ENCODE measurements around the gene GLI1. TPM values are rescaled to one million over a fixed set of nuclear protein-coding genes. Genes with fewer than 3 reads are reported as not detected.

GLI1 gene
- total RNA-seq, 1 donor from 2014 or later, result 1.4 TPM

DNA sequence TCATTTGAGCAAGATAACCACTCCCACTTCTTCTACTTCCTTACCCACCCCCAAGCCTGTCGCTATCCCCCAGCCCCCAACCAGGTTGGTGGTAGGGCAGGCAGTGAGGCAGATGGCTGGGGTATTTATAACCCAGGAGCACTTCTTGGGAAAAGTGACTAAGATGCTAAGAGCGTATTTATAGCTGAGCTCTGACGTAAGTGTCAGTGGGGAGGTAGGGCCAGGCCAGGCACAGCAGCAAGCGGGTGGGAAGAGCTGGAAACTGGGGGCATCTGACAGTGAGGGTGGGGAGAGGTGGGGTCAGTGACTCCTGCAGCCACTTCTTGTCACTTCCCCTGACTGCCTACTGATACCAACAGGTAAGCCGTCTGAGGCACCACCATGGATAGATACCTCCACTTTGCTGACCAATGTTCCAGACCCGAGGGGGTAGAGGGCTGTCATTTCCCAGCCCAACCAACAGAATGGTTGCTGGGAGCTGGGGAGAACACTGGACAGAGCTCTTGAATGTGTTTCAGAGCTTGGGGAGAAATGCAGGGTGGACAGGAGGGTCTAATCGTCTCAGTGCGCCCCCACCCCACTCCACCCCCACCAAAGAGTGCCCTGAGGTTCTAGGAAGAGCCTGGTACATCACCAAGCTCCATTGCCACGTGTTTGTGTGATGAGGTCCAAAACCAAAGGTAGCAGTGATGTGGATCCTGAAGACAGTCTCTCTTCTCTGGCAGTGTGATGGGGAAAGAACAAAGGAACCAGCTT lies 7.2 kb upstream of the GLI1 start:
- intact Hi-C loops (cut with DNase I), result loop anchor here (5.0 to 10.0 kb wide), 2 partner anchors 145 to 188 kb away; no protein-coding TSS in a partner anchor
- TF ChIP-seq, protein P1, sequence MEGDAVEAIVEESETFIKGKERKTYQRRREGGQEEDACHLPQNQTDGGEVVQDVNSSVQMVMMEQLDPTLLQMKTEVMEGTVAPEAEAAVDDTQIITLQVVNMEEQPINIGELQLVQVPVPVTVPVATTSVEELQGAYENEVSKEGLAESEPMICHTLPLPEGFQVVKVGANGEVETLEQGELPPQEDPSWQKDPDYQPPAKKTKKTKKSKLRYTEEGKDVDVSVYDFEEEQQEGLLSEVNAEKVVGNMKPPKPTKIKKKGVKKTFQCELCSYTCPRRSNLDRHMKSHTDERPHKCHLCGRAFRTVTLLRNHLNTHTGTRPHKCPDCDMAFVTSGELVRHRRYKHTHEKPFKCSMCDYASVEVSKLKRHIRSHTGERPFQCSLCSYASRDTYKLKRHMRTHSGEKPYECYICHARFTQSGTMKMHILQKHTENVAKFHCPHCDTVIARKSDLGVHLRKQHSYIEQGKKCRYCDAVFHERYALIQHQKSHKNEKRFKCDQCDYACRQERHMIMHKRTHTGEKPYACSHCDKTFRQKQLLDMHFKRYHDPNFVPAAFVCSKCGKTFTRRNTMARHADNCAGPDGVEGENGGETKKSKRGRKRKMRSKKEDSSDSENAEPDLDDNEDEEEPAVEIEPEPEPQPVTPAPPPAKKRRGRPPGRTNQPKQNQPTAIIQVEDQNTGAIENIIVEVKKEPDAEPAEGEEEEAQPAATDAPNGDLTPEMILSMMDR (IDR thresholded peaks at IDR 0.05), result no peak
- Histone ChIP-seq H3K27me3 (no peaks in the 10 kb centered on the region), H3K36me3 (no peaks in the 10 kb centered on the region), H3K9me3 (no peaks in the 10 kb centered on the region), H3K27ac (no peak overlapping the region), H3K4me1 (no peaks in the 10 kb centered on the region), H3K4me3 (no peak overlapping the region)
- no peak for DNase-seq
- no peak for ATAC-seq

DNA sequence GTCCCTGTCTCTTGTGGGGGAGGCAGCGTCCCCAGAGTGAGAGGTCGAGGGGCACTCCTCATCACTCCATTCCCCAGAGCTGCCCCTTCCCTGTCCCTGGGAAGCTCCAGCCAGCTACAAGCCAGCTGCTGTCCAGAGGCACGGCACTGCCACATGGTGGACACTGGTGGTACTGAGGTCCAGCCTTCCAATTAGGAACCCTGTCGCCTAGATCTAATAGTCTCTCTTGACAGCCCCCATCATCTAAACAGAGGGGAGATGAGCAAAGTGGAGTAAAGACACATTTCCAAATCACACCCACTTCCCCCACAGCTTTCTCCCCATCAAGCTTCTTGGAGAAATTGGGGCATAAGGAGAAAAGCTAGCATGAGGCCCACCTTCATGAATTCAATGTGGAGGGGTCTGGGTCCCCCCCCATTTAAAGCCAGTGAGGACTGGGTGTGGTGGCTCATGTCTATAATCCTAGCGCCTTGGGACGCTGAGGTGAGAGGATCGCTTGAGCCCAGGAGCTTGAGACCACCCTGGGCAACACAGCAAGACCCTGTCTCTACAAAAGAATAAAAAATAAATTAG lies 6.6 kb upstream of the GLI1 start:
- no peaks in the 10 kb centered on the region for H3K36me3 ChIP-seq
- intact Hi-C loops (cut with DNase I), result loop anchor here (5.0 to 10.0 kb wide), 2 partner anchors 146 to 188 kb away; no protein-coding TSS in a partner anchor
- no peaks in the 10 kb centered on the region for H3K4me1 ChIP-seq
- no peaks in the 10 kb centered on the region for H3K27me3 ChIP-seq
- no peak overlapping the region for H3K4me3 ChIP-seq
- no peaks in the 10 kb centered on the region for H3K9me3 ChIP-seq
- DNase-seq, result peak; percentile 85
- TF ChIP-seq, protein P1 (IDR thresholded peaks at IDR 0.05), result peak; percentile 90
- H3K27ac ChIP-seq, result no peak overlapping the region
- peak; percentile 91 for ATAC-seq

DNA sequence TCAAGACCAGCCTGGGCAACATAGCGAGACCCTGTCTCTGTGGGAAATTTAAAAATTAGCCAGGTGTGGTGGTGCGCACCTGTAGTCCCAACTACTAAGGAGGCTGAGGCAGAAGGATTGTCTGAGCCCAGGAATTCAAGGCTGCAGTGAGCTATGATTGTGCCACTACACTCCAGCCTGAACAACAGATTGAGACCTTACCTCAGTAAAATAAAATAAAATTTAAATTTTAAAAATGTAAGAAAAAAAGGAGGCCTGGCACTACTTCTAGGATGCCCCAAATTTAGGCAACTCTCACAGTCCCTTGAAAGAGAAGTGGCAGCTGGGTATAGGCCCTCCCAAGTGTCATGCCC lies 5.4 kb upstream of the GLI1 start:
- no peaks in the 10 kb centered on the region for H3K27me3 ChIP-seq
- DNase-seq (no peak), ATAC-seq (no peak)
- H3K4me1 ChIP-seq, result peaks cover 6% of the 10 kb centered on the region
- intact Hi-C loops (cut with DNase I), result loop anchor here (5.0 to 10.0 kb wide), 2 partner anchors 147 to 189 kb away; no protein-coding TSS in a partner anchor
- no peaks in the 10 kb centered on the region for H3K9me3 ChIP-seq
- H3K27ac ChIP-seq, result no peak overlapping the region
- no peaks in the 10 kb centered on the region for H3K36me3 ChIP-seq
- TF ChIP-seq, protein P1 (IDR thresholded peaks at IDR 0.05), result no peak
- no peak overlapping the region for H3K4me3 ChIP-seq

DNA sequence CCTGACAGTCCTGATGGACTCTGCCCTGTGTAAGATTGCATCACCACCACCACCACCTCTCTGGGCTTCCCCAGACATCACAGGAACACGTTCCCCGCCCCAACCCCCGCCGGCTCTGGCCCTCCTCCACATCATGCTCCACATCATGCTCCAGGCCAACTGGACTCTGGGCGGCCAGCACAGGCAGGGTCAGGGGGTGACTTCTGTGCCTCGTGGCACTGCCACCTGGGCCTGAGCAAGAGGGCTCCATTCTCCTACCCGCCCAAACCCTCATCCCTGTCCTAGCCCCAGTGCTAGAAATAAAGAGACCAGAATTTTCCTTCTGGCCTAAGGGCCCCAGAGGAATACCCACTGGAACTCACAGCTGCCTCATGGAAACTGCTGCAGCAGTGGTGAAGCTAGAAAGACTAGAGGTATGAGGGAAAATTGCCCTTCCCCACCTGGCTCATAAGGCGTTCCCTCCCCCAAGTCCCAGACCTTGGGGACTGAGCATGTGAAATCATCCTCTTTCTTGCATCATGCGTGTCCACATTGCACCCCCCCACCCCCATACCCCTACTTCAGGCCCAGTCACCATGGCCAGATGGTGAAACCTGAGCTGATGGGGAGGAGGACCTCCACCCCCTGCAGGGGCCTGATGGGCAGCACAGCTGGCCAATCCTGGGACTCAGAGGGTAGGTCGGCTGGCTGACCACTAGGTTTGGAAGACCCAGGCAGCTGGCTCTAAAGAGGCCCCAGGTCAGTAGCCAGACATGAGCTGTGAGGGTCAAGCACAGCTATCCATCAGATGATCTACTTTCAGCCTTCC lies 4.8 kb upstream of the GLI1 start, which contains the start of gene INHBE:
Gene INHBE, plus strand, starts transcription at position 742 of the 808 bp plus-strand sequence. CDS start 230 bp downstream, outside the sequence.
- Histone ChIP-seq H3K4me1 (peaks cover 6% of the 10 kb centered on the region), H3K36me3 (no peaks in the 10 kb centered on the region), H3K27me3 (no peaks in the 10 kb centered on the region), H3K4me3 (no peak within 1 kb of the TSS), H3K9me3 (no peaks in the 10 kb centered on the region), H3K27ac (no peak within 1 kb of the TSS)
- intact Hi-C loops (cut with DNase I), result loop anchor here (5.0 to 10.0 kb wide), 2 partner anchors 147 to 190 kb away; no protein-coding TSS in a partner anchor
- TF ChIP-seq, protein P1 (IDR thresholded peaks at IDR 0.05), result no peak
- no peak for DNase-seq
- ATAC-seq, result no peak

DNA sequence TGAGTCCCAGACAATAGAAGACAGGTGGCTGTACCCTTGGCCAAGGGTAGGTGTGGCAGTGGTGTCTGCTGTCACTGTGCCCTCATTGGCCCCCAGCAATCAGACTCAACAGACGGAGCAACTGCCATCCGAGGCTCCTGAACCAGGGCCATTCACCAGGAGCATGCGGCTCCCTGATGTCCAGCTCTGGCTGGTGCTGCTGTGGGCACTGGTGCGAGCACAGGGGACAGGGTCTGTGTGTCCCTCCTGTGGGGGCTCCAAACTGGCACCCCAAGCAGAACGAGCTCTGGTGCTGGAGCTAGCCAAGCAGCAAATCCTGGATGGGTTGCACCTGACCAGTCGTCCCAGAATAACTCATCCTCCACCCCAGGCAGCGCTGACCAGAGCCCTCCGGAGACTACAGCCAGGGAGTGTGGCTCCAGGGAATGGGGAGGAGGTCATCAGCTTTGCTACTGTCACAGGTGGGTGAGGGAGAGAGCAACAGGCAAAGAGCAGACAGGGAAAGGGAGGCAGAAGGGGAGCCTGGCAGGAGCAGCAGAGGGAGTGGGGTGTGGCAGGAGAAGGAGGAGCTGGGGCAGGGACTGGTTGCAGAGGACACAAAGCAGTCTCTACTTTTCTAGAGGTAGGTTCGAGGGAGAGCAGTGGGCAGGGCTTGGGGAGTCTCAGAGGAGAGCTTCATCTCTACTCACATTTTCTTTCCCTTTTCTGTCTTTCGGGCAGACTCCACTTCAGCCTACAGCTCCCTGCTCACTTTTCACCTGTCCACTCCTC lies 4.0 kb upstream of the GLI1 start:
- ATAC-seq, result no peak
- intact Hi-C loops (cut with DNase I), result loop anchor here (10.0 kb wide), 1 partner anchor 191 kb away; no protein-coding TSS in a partner anchor
- no peaks in the 10 kb centered on the region for H3K36me3 ChIP-seq
- H3K9me3 ChIP-seq, result no peaks in the 10 kb centered on the region
- TF ChIP-seq, protein P1 (IDR thresholded peaks at IDR 0.05), result no peak
- no peak overlapping the region for H3K27ac ChIP-seq
- no peak overlapping the region for H3K4me3 ChIP-seq
- no peak for DNase-seq
- H3K27me3 ChIP-seq, result no peaks in the 10 kb centered on the region
- peaks cover 12% of the 10 kb centered on the region for H3K4me1 ChIP-seq
